ENCODE results near the gene UVRAG.

Gene UVRAG

GRCh38 chr11:75814677-75815344 is at the start of gene UVRAG:
Gene UVRAG, plus strand, starts transcription at chr11:75815210. Its CDS starts 198 bp downstream, at chr11:75815408.
- peak; percentile 97 for DNase-seq (ENCODE audit: low read depth)

DNA sequence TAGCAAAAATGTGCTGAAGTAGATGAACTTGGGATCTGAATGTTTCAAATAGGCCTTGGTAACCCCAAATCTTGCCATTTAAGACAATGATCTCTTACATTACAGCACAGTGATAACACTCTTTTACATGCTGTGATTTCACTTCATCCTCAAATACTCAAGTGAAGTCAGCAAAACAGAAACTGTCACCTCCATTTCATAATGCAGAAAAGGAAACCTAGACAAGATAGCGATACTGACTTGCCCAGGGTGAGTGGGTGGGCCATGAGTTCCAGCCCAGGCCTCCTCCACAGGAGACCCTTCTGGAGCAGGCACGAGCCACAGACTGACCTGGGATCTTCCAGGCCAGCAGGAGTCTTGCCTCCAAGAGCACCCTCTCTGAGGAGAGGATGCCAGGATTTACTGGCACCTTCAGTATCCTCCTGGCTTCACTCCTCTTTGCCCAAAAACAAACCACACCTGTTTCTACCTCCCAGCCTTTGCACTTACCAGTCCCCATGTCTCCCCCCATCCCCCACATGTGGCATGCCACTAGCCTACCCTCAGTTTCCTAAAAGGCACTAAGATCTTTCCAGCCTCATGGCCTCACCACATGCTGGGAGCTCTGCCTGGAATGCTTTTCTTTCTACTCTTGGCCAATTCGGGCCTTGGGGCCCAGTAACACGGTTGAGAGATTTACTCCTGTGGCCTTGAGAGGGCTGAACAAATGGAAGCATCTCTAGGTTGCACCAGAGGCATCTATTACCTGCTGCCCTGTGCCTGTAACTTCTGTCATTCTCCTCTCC is 48.4 kb upstream of the UVRAG start:
- no peak for DNase-seq (ENCODE audit: low read depth)

DNA sequence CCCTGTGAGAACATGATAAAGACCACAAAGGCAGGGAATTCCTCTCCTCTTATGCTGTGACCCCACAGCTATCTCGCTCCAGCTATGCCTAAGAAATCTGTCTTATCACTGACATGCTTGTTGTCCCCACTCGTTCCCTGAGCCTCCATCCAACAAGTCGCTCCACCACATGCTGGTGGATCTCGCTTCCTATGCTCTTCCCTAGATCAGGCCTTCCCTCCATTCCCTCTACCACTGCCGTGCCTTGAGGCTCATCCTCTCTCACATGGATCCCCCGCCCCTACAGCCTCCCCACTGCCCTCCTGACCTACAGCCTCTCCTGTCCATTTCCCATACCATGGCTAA is 47.8 kb upstream of the UVRAG start:
- no peak for DNase-seq (ENCODE audit: low read depth)

DNA sequence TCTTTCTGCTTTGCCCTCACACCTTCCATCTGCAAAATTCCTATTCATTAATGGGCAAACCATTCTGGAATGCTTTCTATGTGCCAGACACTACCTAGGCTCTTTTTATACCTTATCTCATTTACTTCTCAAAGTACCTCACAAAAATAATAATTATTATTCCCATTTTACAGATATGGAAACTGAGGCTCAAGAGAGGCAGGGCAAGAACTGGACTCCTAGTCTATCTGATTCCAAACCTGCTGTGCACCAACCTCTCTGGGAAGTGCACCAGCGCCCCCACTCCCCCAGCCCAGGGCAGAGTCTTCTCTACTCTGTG is 47.3 kb upstream of the UVRAG start:
- DNase-seq (ENCODE audit: low read depth): no peak

- peak; percentile 61 for DNase-seq (ENCODE audit: low read depth)
Measured at GRCh38 chr11:75768112-75768908, 46.7 kb upstream of the UVRAG start, which contains the start of gene DGAT2. Gene DGAT2, plus strand, starts transcription at chr11:75768778. Its CDS starts 214 bp downstream, at chr11:75768992.

- DNase-seq (ENCODE audit: low read depth): no peak
Measured at GRCh38 chr11:75768909-75769771, 45.9 kb upstream of the UVRAG start.

- DNase-seq (ENCODE audit: low read depth): no peak
Measured at GRCh38 chr11:75770102-75770501, 44.9 kb upstream of the UVRAG start.

- DNase-seq (ENCODE audit: low read depth): no peak
Measured at GRCh38 chr11:75771646-75772410, 43.2 kb upstream of the UVRAG start.

GRCh38 chr11:75773595-75774353 is 41.2 kb upstream of the UVRAG start:
- DNase-seq (ENCODE audit: low read depth): no peak

- DNase-seq (ENCODE audit: low read depth): no peak
Measured at GRCh38 chr11:75775056-75775455, 40.0 kb upstream of the UVRAG start.

- DNase-seq (ENCODE audit: low read depth): no peak
Measured at GRCh38 chr11:75776546-75776945, 38.5 kb upstream of the UVRAG start.

- DNase-seq (ENCODE audit: low read depth): no peak
Measured at GRCh38 chr11:75777461-75778110, 37.4 kb upstream of the UVRAG start.

- DNase-seq (ENCODE audit: low read depth): no peak
Measured at GRCh38 chr11:75778962-75779361, 36.0 kb upstream of the UVRAG start.

DNA sequence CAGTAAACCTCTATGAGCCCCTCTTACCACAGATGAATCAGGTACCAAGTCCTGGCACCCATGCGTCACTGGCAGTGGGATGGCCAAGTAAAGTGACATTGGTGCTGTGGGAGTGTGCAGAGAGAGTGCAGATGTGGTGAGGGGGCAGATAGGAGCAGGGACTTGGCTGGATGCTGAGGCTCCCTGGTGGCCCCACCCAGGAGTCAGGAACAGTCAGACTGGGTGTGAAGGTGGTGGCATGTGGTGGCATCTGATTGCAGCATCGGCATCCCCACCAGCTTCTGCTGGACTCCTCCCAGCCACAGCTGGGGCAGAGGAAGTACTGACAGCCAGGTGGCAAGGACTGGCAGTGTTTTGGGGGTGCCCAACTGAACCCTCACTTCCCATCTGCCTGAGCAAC is 35.0 kb upstream of the UVRAG start:
- no peak for DNase-seq (ENCODE audit: low read depth)

DNA sequence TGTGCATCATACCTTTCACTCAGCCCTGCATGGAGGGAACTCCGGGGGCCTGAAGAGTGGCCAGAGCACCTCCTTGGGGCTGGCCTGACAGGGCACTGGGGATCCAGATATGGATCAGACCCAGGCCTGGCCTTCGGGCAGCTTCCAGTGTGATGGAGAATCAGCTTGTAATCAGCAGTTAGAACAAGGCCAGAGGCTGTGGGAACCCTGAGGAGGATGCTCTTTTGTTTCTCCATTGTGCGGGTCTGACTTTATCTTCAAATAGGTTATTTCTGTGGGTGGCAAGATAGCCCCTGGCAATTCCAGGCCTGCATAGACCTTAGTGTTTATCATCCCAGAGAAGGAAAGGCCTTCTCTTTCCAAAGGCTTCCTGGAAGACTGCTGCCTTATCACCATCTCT is 34.1 kb upstream of the UVRAG start:
- DNase-seq (ENCODE audit: low read depth): no peak

DNA sequence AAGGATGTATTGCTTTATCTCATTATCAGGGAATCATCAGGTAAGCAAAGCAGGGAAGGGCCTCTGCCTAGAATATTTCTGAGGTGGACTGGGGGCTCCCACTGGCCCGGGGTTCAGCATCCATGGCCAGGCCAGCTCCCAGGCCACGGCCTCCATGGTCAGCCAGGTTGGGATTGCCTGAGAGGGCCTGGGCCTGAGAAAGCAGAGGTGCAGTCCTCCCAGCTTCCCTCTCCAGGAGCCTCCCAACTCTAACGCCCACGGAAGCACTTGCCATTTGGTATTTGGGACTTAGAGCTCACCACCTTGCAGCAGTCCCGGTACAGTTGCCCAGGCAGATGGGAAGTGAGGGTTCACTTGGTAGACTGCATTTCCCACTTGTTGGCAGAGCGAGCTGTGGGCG is 33.7 kb upstream of the UVRAG start:
- no peak for DNase-seq (ENCODE audit: low read depth)

GRCh38 chr11:75781831-75782230 is 33.2 kb upstream of the UVRAG start:
- DNase-seq (ENCODE audit: low read depth): no peak

DNA sequence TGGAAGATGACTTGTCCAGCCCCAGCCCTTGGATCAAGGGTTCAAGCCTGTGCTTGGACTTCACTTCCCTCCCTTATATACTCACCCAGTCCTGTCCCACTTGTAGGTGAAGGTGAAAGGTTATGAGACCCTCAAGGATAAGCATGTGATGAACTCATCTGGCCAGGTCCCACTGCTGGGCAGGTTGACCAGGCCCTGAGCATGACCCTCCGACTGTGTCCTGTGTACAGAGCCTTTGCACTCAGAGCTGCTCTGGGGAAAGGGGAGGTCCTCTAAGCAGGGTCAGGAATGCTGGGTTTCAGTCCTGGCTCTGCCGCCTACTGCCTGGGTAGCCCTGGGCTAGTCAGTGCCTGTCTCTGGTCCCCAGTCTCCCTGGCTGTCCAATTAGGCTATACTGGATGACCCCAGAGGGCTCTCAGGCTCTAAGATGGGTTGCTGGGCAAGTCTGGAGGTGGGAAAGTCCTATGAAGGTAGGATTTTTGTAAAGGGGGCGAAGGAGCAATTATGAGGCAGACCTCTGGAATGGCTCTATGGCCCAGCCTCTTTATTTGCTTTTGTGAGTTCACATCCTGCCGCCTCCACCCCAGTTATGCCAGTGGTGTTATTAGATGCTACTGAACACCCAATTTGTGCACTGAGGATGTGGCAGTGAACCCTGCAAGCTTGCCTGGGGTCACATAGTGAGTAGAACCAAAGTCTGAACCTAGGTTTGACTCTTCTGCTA is 32.3 kb upstream of the UVRAG start:
- no peak for DNase-seq (ENCODE audit: low read depth)

DNA sequence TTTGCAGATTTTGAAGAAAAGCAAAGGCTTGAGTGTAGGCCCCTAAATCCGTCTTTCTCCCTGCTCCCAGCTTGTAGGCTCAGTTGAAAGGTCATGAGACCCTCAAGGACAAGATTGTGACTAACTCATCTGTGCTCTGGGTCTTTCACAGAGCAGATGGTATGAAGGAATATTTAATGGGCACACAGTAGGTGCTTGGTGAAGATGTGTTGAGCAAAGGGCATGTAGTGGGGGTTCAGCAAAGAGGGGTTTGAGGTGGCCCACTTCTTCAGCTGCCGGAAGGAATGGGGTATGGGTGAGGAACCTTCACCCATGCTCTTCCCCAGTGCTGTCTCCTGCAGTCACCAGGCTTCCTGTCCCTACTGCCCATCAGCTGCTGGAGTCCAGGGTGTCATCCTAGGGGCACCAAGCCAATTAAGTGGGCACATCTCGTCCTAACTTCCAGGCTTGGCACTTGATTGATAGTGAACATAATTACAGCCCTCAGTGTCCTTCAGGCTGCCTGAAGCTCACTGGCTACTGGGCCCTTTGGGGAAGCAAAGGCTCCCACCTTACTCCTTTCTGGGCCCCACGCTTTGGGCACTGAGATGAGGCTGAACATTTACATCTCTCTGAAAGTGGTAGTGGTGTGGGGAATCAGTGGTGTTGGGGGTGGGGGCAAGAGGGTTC is 31.5 kb upstream of the UVRAG start:
- no peak for DNase-seq (ENCODE audit: low read depth)
